HepG2 (cell line): ENCODE data around the gene USP32. TPM values are rescaled to one million over a fixed set of nuclear protein-coding genes. Genes with fewer than 3 reads are reported as not detected.

Experiments
- ATAC-seq: fragments of 200-7000 bp; cut with Tn5 transposase; 3 replicates; pipeline ENCODE4 v1.9.1; 2020; ENCODE audit warnings: mild to moderate bottlenecking, moderate library complexity
- BruUV-seq: library from RNA; stranded (reverse); fragments of 400-500 nt; replicated peaks from 2 replicates; lab custom pipeline; 2021; lab: Mats Ljungman, UMichigan
- CTCF ChIA-PET: fragments of 300-600 bp; formaldehyde crosslinking; extraction: SDS; loops from one replicate; lab custom pipeline; 2021; ENCODE audit warnings: low total read pairs, inconsistent platforms, low intra/inter-chr PET ratio; lab: Yijun Ruan, JAX
- POLR2A ChIA-PET: fragments of 350-600 bp; sonication (Branson Sonifier 250); formaldehyde crosslinking; loops from one replicate; lab custom pipeline; 2020; ENCODE audit warnings: antibody characterized with exemption, inconsistent platforms; lab: Yijun Ruan, JAX
- DNase-seq: peaks from one replicate; pipeline ENCODE4 v3.0.0-alpha.2; 2015; ENCODE audit warnings: low spot score
- FAIRE-seq: peaks from 3 replicates; lab custom pipeline; 2011; peaks lifted over from hg19 to GRCh38; lab: Jason Lieb, UNC
- H2AFZ ChIP-seq: one replicate; pipeline ENCODE4 v1.6.1; 2011; ENCODE audit warnings: low read length, inconsistent platforms
- H3K27ac ChIP-seq: fragments of 300-600 bp; 3 replicates; pipeline ENCODE4 v1.8.0; 2011; ENCODE audit warnings: mixed run types, mild to moderate bottlenecking, mixed read lengths, low read length, inconsistent platforms; ENCODE audit not compliant: insufficient read depth; ENCODE audit errors: extremely low read length
- H3K27me3 ChIP-seq, 2 experiments: fragments of 200-600 bp in 1 of 2; 2 replicates in 1 of 2; 3 replicates in 1 of 2; pipeline versions ENCODE4 v1.6.0 to v1.8.0; 2011; ENCODE audit warnings: low read length in 2 of 2, mild to moderate bottlenecking in 2 of 2, moderate library complexity in 2 of 2, inconsistent platforms in 1 of 2; ENCODE audit not compliant: insufficient read depth in 2 of 2, control insufficient read depth in 1 of 2
- H3K36me3 ChIP-seq, 2 experiments: fragments of 200-600 bp in 1 of 2; replicated peaks in 1 of 2; 2 replicates in 1 of 2; 3 replicates in 1 of 2; pipeline versions ENCODE4 v1.5.1 to v1.8.0; 2011; ENCODE audit warnings: low read length in 2 of 2, inconsistent platforms in 1 of 2; ENCODE audit not compliant: insufficient read depth in 2 of 2, control insufficient read depth in 1 of 2
- H3K4me1 ChIP-seq: 2 replicates; pipeline ENCODE4 v1.5.1; 2012; ENCODE audit warnings: low read length, inconsistent platforms; ENCODE audit not compliant: insufficient read depth
- H3K4me2 ChIP-seq: 2 replicates; pipeline ENCODE4 v1.6.0; 2011; ENCODE audit warnings: low read depth, low read length, inconsistent platforms
- H3K4me3 ChIP-seq, 3 experiments: fragments of 200-600 bp in 1 of 3; sonication (generic), shearing (Covaris generic) in 1 of 3; replicated peaks in 1 of 3; 2 replicates each; pipeline ENCODE4 v1.5.1; 2011 to 2016; ENCODE audit warnings: low read length in 3 of 3, inconsistent platforms in 2 of 3, low read depth in 2 of 3, mild to moderate bottlenecking in 2 of 3, control low read depth in 1 of 3, mixed read lengths in 1 of 3; ENCODE audit not compliant: insufficient read depth in 1 of 3
- H3K79me2 ChIP-seq: one replicate; pipeline ENCODE4 v1.6.1; 2011; ENCODE audit warnings: low read length, inconsistent platforms; ENCODE audit not compliant: insufficient read depth
- H3K9ac ChIP-seq: 2 replicates; pipeline ENCODE4 v1.6.0; 2011; ENCODE audit warnings: mild to moderate bottlenecking, low read depth, low read length, inconsistent platforms; ENCODE audit not compliant: insufficient read depth
- H3K9me3 ChIP-seq: 2 replicates; pipeline ENCODE4 v1.5.1; 2012; ENCODE audit warnings: mild to moderate bottlenecking, low read length
- H4K20me1 ChIP-seq: 2 replicates; pipeline ENCODE4 v1.6.0; 2011; ENCODE audit warnings: inconsistent platforms, mild to moderate bottlenecking, low read length, moderate library complexity; ENCODE audit not compliant: insufficient read depth
- CTCF ChIP-seq: sonication (generic); formaldehyde crosslinking; IDR thresholded peaks from 2 replicates; pipeline ENCODE4 v1.5.0; 2020; ENCODE audit warnings: mild to moderate bottlenecking, missing genetic modification reagents, moderate library complexity
- FOXK1 ChIP-seq: sonication (generic); formaldehyde crosslinking; IDR thresholded peaks from 2 replicates; pipeline ENCODE4 v1.4.0; 2020; ENCODE audit warnings: low read depth, missing genetic modification reagents, borderline replicate concordance
- HNF4G ChIP-seq, 2 experiments: sonication (generic) in 1 of 2; formaldehyde crosslinking in 1 of 2; IDR thresholded peaks; 2 replicates each; pipeline versions ENCODE4 v1.4.0 to v1.6.1; 2011 to 2020; ENCODE audit warnings: borderline replicate concordance in 2 of 2, low read depth in 2 of 2, mild to moderate bottlenecking in 2 of 2, low read length in 1 of 2, missing genetic modification reagents in 1 of 2, moderate library complexity in 1 of 2
- KDM5A ChIP-seq: fragments of 200-600 bp; sonication (generic); IDR thresholded peaks from 2 replicates; pipeline ENCODE4 v1.7.0; 2018; ENCODE audit warnings: antibody characterized with exemption, mild to moderate bottlenecking, low read length, borderline replicate concordance
- MAFK ChIP-seq, 2 experiments: IDR thresholded peaks in 1 of 2; conservative IDR thresholded peaks in 1 of 2; 2 replicates each; pipeline ENCODE4 v1.6.1; 2011; ENCODE audit warnings: improper control_type of control experiment in 2 of 2, low read length in 2 of 2
- TGIF2 ChIP-seq: IDR thresholded peaks from 2 replicates; pipeline ENCODE4 v1.6.1; 2016; ENCODE audit warnings: control low read depth, missing compliant biosample characterization
- XRCC5 ChIP-seq: fragments of 200-400 bp; formaldehyde crosslinking; optimal IDR thresholded peaks from 2 replicates; pipeline ENCODE3; 2017; ENCODE audit warnings: mild to moderate bottlenecking, low read length
- WGBS: methylation state at CpG from one replicate; pipeline ENCODE4 v1.1.6; 2017; ENCODE audit warnings: low lambda C conversion rate; 5-methylcytosine and 5-hydroxymethylcytosine counted together
- in situ Hi-C: cut with HindIII; loops from 2 replicates; pipeline ENCODE4 v1.10.0; 2017; ENCODE audit warnings: low pct_unique_long_range_greater_than_20kb; ENCODE audit not compliant: extremely low pct_ligation_motif_present
- intact Hi-C: fragments of 100-400 bp; cut with micrococcal nuclease; formaldehyde crosslinking; loops from one replicate; pipeline ENCODE4 v1.10.0; 2022; ENCODE audit not compliant: unreplicated experiment
- polyA plus RNA-seq, 8 experiments: library from polyadenylated mRNA; depleted of rRNA in 3 of 8; stranded (reverse) in 7 of 8; unstranded in 1 of 8; fragments of >200 nt; fragmentation: Illumina TruSeq in 4 of 8; extraction: Trizol in 4 of 8; gene quantifications; 2 replicates each; pipeline versions ENCODE4 v1.2.1 to v1.2.3, GENCODE V29; 2011 to 2016; ENCODE audit warnings: low read depth in 4 of 8, missing spikeins in 1 of 8, mixed read lengths in 1 of 8; ENCODE audit not compliant: insufficient read depth in 1 of 8
- total RNA-seq, 5 experiments: library from RNA; depleted of rRNA; stranded (reverse); fragments of >200 nt; fragmentation: Illumina TruSeq; extraction: Trizol; gene quantifications; 2 replicates each; pipeline ENCODE4 v1.2.3, GENCODE V29; 2016; ENCODE audit warnings: low read depth in 1 of 5
- TF ChIP-seq, protein P1 (sequence below), 2 experiments: fragments of 450-650 bp in 1 of 2; sonication (generic) in 1 of 2; formaldehyde crosslinking in 1 of 2; IDR thresholded peaks; 2 replicates each; pipeline versions ENCODE4 v1.6.1 to v1.8.0; 2016 to 2022; ENCODE audit warnings: antibody characterized with exemption in 1 of 2, mild to moderate bottlenecking in 1 of 2, missing genetic modification reagents in 1 of 2
- TF ChIP-seq, protein P2 (sequence below): sonication (generic); formaldehyde crosslinking; IDR thresholded peaks from 2 replicates; pipeline ENCODE4 v1.5.0; 2020; ENCODE audit warnings: missing genetic modification reagents

The USP32 gene
- total and polyA plus RNA-seq, 2 of the 13 experiments (the other 11 are each of a cell fraction or from before 2014, with no cell fraction given): 24.9 to 39.9 TPM

- ATAC-seq (no peak), DNase-seq (peak; percentile 44), FAIRE-seq (no peak)
- Histone ChIP-seq H2AFZ (peak overlapping the region; percentile 50), H3K9me3 (no peaks in the 10 kb centered on the region), H3K27me3 (no peaks in the 10 kb centered on the region; a peak in 1 of 5 replicates), H3K36me3 (no peaks in the 10 kb centered on the region), H4K20me1 (no peaks in the 10 kb centered on the region), H3K4me1 (peaks cover 36% of the 10 kb centered on the region), H3K4me2 (peak overlapping the region; percentile 89), H3K79me2 (peaks cover 30% of the 10 kb centered on the region), H3K27ac (peak overlapping the region; percentile 95), H3K4me3 (peak overlapping the region; percentile 77 to 100 (median 90)), H3K9ac (peak overlapping the region; percentile 96)
- BruUV-seq: TSS peak; percentile 98
- intact Hi-C loops: no loop called here
- ChIA-PET CTCF (no interaction called here), POLR2A (interaction anchor here (1.1 to 2.7 kb wide), 9 partner anchors 10 to 774 kb away, joined by 3 to 30 read pairs (median 8); partner anchors contain the start of genes BCAS3, CLTC, HEATR6 and PPM1D)
- in situ Hi-C loops: no loop called here
- WGBS: 28% methylated on average over 17 of the region's 17 CpGs
- TF ChIP-seq CTCF (no peak), XRCC5 (no peak), MAFK (conservative IDR thresholded peaks at IDR 0.05 in 1 of 2, IDR thresholded peaks at IDR 0.05 in 1 of 2; ENCODE audit: low read length in 2 of 2) (no peak), HNF4G (IDR thresholded peaks at IDR 0.05; ENCODE audit: borderline replicate concordance, low read depth, low read length) (no peak), HNF4G (CRISPR knock-in tag; IDR thresholded peaks at IDR 0.05; ENCODE audit: borderline replicate concordance, low read depth) (no peak), KDM5A (no peak), TGIF2 (CRISPR knock-in tag) (0 out of 2 replicates have a peak, but pooled peaks have one; percentile 13), FOXK1 (CRISPR knock-in tag) (no peak)
- TF ChIP-seq, protein P1, sequence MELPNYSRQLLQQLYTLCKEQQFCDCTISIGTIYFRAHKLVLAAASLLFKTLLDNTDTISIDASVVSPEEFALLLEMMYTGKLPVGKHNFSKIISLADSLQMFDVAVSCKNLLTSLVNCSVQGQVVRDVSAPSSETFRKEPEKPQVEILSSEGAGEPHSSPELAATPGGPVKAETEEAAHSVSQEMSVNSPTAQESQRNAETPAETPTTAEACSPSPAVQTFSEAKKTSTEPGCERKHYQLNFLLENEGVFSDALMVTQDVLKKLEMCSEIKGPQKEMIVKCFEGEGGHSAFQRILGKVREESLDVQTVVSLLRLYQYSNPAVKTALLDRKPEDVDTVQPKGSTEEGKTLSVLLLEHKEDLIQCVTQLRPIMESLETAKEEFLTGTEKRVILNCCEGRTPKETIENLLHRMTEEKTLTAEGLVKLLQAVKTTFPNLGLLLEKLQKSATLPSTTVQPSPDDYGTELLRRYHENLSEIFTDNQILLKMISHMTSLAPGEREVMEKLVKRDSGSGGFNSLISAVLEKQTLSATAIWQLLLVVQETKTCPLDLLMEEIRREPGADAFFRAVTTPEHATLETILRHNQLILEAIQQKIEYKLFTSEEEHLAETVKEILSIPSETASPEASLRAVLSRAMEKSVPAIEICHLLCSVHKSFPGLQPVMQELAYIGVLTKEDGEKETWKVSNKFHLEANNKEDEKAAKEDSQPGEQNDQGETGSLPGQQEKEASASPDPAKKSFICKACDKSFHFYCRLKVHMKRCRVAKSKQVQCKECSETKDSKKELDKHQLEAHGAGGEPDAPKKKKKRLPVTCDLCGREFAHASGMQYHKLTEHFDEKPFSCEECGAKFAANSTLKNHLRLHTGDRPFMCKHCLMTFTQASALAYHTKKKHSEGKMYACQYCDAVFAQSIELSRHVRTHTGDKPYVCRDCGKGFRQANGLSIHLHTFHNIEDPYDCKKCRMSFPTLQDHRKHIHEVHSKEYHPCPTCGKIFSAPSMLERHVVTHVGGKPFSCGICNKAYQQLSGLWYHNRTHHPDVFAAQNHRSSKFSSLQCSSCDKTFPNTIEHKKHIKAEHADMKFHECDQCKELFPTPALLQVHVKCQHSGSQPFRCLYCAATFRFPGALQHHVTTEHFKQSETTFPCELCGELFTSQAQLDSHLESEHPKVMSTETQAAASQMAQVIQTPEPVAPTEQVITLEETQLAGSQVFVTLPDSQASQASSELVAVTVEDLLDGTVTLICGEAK (IDR thresholded peaks at IDR 0.05): no peak
- TF ChIP-seq, protein P1 (CRISPR knock-in tag; IDR thresholded peaks at IDR 0.05): no peak
- TF ChIP-seq, protein P2, sequence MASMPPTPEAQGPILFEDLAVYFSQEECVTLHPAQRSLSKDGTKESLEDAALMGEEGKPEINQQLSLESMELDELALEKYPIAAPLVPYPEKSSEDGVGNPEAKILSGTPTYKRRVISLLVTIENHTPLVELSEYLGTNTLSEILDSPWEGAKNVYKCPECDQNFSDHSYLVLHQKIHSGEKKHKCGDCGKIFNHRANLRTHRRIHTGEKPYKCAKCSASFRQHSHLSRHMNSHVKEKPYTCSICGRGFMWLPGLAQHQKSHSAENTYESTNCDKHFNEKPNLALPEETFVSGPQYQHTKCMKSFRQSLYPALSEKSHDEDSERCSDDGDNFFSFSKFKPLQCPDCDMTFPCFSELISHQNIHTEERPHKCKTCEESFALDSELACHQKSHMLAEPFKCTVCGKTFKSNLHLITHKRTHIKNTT (CRISPR knock-in tag): no peak
Measured at GRCh38 chr17:60392845-60393702, 1.1 kb upstream of the USP32 start.
